Neural progenitor cell (in vitro differentiated cells): ENCODE results near the gene PHETA2. TPM values are rescaled to one million over a fixed set of nuclear protein-coding genes. Genes with fewer than 3 reads are reported as not detected.
"Not testable (repeated sequence)": the region's sequence is repeated elsewhere in the genome, so short reads cannot be mapped to it uniquely, and the experiment has no call there.

Experiments
- DNase-seq: peaks from one replicate; pipeline ENCODE4 v3.0.0-alpha.2; 2016; ENCODE audit warnings: low spot score
- H2AFZ ChIP-seq: fragments of 200-600 bp; sonication (generic); replicated peaks from 2 replicates; pipeline ENCODE4 v1.6.1; 2016; ENCODE audit warnings: antibody characterized with exemption
- H3F3A ChIP-seq: fragments of 200-600 bp; sonication (generic); 2 replicates; pipeline ENCODE4 v1.6.1; 2016; ENCODE audit warnings: antibody characterized with exemption, low read depth
- H3K27ac ChIP-seq: fragments of 200-600 bp; sonication (generic); 2 replicates; pipeline ENCODE4 v1.5.1; 2016; ENCODE audit warnings: mild to moderate bottlenecking
- H3K27me3 ChIP-seq: fragments of 200-600 bp; sonication (generic); 2 replicates; pipeline ENCODE4 v1.6.1; 2016; ENCODE audit warnings: mild to moderate bottlenecking, moderate library complexity
- H3K36me3 ChIP-seq: fragments of 200-600 bp; sonication (generic); 2 replicates; pipeline ENCODE4 v1.5.1; 2016
- H3K4me1 ChIP-seq: fragments of 200-600 bp; sonication (generic); 2 replicates; pipeline ENCODE4 v1.6.1; 2016; ENCODE audit warnings: mixed run types
- H3K4me2 ChIP-seq: fragments of 200-600 bp; sonication (generic); 2 replicates; pipeline ENCODE4 v1.6.1; 2016
- H3K4me3 ChIP-seq: fragments of 200-600 bp; sonication (generic); 2 replicates; pipeline ENCODE4 v1.5.1; 2016
- H3K79me2 ChIP-seq: fragments of 200-600 bp; sonication (generic); 2 replicates; pipeline ENCODE4 v1.6.1; 2016; ENCODE audit warnings: low read depth
- H3K9ac ChIP-seq: fragments of 200-600 bp; sonication (generic); 2 replicates; pipeline ENCODE4 v1.6.1; 2016
- H3K9me3 ChIP-seq: fragments of 200-600 bp; sonication (generic); 2 replicates; pipeline ENCODE4 v1.5.1; 2016; ENCODE audit warnings: low read depth
- H4K20me1 ChIP-seq: fragments of 200-600 bp; sonication (generic); 2 replicates; pipeline ENCODE4 v1.6.1; 2016; ENCODE audit warnings: low read depth
- H3K27ac Mint-ChIP-seq: 3 replicates; pipeline ENCODE4 v1.8.0; 2021; ENCODE audit warnings: mixed read lengths
- H3K27me3 Mint-ChIP-seq: 2 replicates; pipeline ENCODE4 v1.8.0; 2022; ENCODE audit warnings: low read depth, mild to moderate bottlenecking, inconsistent platforms, moderate library complexity, mixed read lengths; ENCODE audit not compliant: insufficient read depth
- H3K36me3 Mint-ChIP-seq: 3 replicates; pipeline ENCODE4 v1.8.0; 2021; ENCODE audit warnings: mixed read lengths
- H3K4me1 Mint-ChIP-seq: 3 replicates; pipeline ENCODE4 v1.8.0; 2021; ENCODE audit warnings: mixed read lengths
- H3K4me3 Mint-ChIP-seq: 3 replicates; pipeline ENCODE4 v1.8.0; 2021; ENCODE audit warnings: mild to moderate bottlenecking, moderate library complexity, mixed read lengths
- H3K9me3 Mint-ChIP-seq: 3 replicates; pipeline ENCODE4 v1.8.0; 2020; ENCODE audit warnings: mixed read lengths
- CTCF ChIP-seq: fragments of 200-600 bp; sonication (generic); IDR thresholded peaks from 2 replicates; pipeline ENCODE4 v1.5.1; 2017; ENCODE audit warnings: antibody characterized with exemption, mild to moderate bottlenecking
- EZH2 ChIP-seq: fragments of 200-600 bp; sonication (generic); IDR thresholded peaks from 2 replicates; pipeline ENCODE4 v1.6.1; 2017; ENCODE audit warnings: antibody characterized with exemption, mild to moderate bottlenecking, moderate library complexity
- EZH2phosphoT487 ChIP-seq: fragments of 200-600 bp; sonication (generic); IDR thresholded peaks from 2 replicates; pipeline ENCODE4 v1.6.1; 2017; ENCODE audit warnings: antibody characterized with exemption
- small RNA-seq: library from RNA; depleted of rRNA; stranded (forward); fragments of <200 nt; gene quantifications from one replicate; pipeline ENCODE3, GENCODE V24; 2015
- total RNA-seq: library from RNA; depleted of rRNA; stranded (reverse); fragments of >200 nt; gene quantifications from 2 replicates; pipeline ENCODE4 v1.2.3, GENCODE V29; 2015; ENCODE audit warnings: low replicate concordance

PHETA2 gene
- total RNA-seq, 1 donor from 2014 or later: 0.79 TPM

DNA sequence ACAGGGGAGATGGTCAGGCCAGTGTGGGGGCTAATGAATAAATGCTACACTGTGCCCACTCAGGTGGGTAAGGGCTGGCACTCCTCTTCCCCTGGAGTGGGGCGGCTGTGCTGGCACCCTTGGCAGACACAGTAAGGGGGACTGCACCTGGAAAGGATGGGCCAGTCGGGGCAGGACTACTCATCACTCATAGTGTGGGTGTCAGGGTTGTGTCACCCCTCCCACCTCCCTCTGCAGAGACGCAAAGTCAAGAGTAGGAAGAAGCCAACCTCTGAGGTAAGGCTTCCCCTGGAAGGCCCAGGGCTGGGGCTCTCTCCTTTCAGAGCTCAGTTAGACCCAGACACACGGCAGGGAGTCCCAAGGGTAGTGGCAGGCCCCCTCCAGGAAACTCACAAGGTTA, 49.5 kb downstream of the PHETA2 start:
- H3K9me3 Mint-ChIP-seq, H3K27ac Mint-ChIP-seq, H3K4me3 ChIP-seq: not testable (repeated sequence)

DNA sequence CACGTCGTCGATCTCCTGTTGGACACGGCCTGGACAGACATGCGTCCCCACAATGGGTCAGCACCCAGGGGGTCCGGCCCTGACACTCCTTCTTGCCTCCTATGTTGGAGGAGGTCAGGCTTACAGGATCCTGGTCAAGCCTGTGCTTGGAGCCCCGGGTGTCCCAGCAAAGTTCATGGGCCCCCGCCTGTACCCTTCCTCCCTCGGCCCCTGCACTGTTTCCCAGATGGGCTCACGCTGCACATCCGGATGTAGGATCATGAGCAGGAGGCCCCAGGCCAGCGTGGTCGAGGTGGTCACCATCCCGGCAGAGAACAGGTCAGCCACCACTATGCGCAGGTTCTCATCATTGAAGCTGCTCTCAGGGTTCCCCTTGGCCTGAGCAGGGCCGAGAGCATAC, 53.6 kb downstream of the PHETA2 start:
- H3K4me1 Mint-ChIP-seq: no peaks in the 10 kb centered on the region

More for the DNA sequence above, 49.5 kb downstream of the PHETA2 start:
- not testable (repeated sequence) for H3K36me3 Mint-ChIP-seq, H3K27me3 ChIP-seq, H3K4me1 Mint-ChIP-seq, H3K79me2 ChIP-seq, H3F3A ChIP-seq, H2AFZ ChIP-seq, H3K27me3 Mint-ChIP-seq, H3K4me1 ChIP-seq, H3K9ac ChIP-seq, H3K4me3 Mint-ChIP-seq, H3K4me2 ChIP-seq, DNase-seq, H4K20me1 ChIP-seq, H3K27ac ChIP-seq, H3K36me3 ChIP-seq, H3K9me3 ChIP-seq

DNA sequence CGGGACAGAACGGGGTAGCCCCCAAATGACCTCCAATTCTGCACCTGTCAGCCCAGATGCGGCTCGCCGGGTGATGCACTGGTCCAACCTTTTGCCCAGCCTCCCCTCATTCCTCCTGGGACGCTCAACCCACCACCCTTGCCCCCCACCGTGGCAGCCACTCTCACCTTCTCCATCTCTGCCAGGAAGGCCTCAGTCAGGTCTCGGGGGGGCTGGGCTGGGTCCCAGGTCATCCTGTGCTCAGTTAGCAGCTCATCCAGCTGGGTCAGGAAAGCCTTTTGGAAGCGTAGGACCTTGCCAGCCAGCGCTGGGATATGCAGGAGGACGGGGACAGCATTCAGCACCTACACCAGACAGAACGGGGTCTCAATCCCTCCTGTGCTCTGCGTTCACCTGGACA, 54.0 kb downstream of the PHETA2 start:
- not testable (repeated sequence) for H3K79me2 ChIP-seq, H2AFZ ChIP-seq, DNase-seq, H3F3A ChIP-seq, H3K27ac Mint-ChIP-seq, H3K9ac ChIP-seq, H3K4me2 ChIP-seq, H3K4me1 Mint-ChIP-seq, H4K20me1 ChIP-seq, H3K4me3 Mint-ChIP-seq, H3K36me3 Mint-ChIP-seq, H3K9me3 Mint-ChIP-seq, H3K27me3 Mint-ChIP-seq, H3K4me3 ChIP-seq, H3K4me1 ChIP-seq, H3K9me3 ChIP-seq, H3K27ac ChIP-seq, H3K27me3 ChIP-seq, H3K36me3 ChIP-seq

More for the DNA sequence above, 53.6 kb downstream of the PHETA2 start:
- no peaks in the 10 kb centered on the region for H4K20me1 ChIP-seq
- no peak overlapping the region for H2AFZ ChIP-seq
- H3K9me3 ChIP-seq: no peaks in the 10 kb centered on the region
- no peak overlapping the region for H3K27ac ChIP-seq
- H3K4me1 ChIP-seq: no peaks in the 10 kb centered on the region
- no peaks in the 10 kb centered on the region for H3K9me3 Mint-ChIP-seq
- no peak for TF ChIP-seq EZH2phosphoT487
- no peak for TF ChIP-seq EZH2
- TF ChIP-seq CTCF: no peak
- no peak for DNase-seq
- peaks cover 10% of the 10 kb centered on the region for H3K27me3 Mint-ChIP-seq
- no peaks in the 10 kb centered on the region for H3K36me3 ChIP-seq
- no peak overlapping the region for H3K4me3 ChIP-seq
- no peaks in the 10 kb centered on the region for H3K27me3 ChIP-seq
- H3K4me3 Mint-ChIP-seq: no peak overlapping the region
- H3K36me3 Mint-ChIP-seq: no peaks in the 10 kb centered on the region
- no peak overlapping the region for H3K4me2 ChIP-seq
- no peak overlapping the region for H3K9ac ChIP-seq
- no peak overlapping the region for H3K27ac Mint-ChIP-seq
- H3F3A ChIP-seq: no peaks in the 10 kb centered on the region
- no peaks in the 10 kb centered on the region for H3K79me2 ChIP-seq

Small RNA genes within 50 kb of the gene (small RNA-seq; reads per million reads assigned to genes)
- not detected for gene SNORD13P1

Other genes with a start within 250 kb of the PHETA2 start
- gene SREBF2, start 241.1 kb upstream of the PHETA2 start, total RNA-seq: 64.0 and 145 TPM in 2 replicates
- not detected in 2 replicates for gene SHISA8, start 159.2 kb upstream of the PHETA2 start, total RNA-seq
- 2.2 and 2.7 TPM in 2 replicates for gene TNFRSF13C, start 147.4 kb upstream of the PHETA2 start, total RNA-seq
- gene CENPM, start 127.1 kb upstream of the PHETA2 start, total RNA-seq: 20.2 and 45.3 TPM in 2 replicates
- gene SEPTIN3, start 104.8 kb upstream of the PHETA2 start, total RNA-seq: 12.8 and 20.5 TPM in 2 replicates
- not detected in 2 replicates for gene WBP2NL, start 75.5 kb upstream of the PHETA2 start, total RNA-seq
- gene NAGA, start 3.4 kb upstream of the PHETA2 start, total RNA-seq: 14.9 and 29.1 TPM in 2 replicates
- 2.9 and 6.3 TPM in 2 replicates for gene SMDT1, start 5.5 kb downstream of the PHETA2 start, total RNA-seq
- gene NDUFA6, start 16.5 kb downstream of the PHETA2 start, total RNA-seq: 100 and 132 TPM in 2 replicates
- 0.24 and 1.5 TPM in 2 replicates for gene CYP2D6, start 56.6 kb downstream of the PHETA2 start, total RNA-seq
- 53.7 and 67.4 TPM in 2 replicates for gene TCF20, start 196.4 kb downstream of the PHETA2 start, total RNA-seq